OCI-LY7 (cell line): ENCODE measurements around the gene COG2.

Source experiments
- EZH2phosphoT487 ChIP-seq: fragments of 200-600 bp; sonication (generic); IDR thresholded peaks from 2 replicates; pipeline ENCODE4 v1.6.1; 2018; ENCODE audit warnings: low read depth, borderline replicate concordance, mild to moderate bottlenecking, mixed run types, antibody characterized with exemption, low read length, moderate library complexity, mixed read lengths
- TF ChIP-seq, protein P1 (sequence below): fragments of 200-600 bp; sonication (generic); conservative IDR thresholded peaks from 2 replicates; pipeline ENCODE4 v1.5.1; 2014; ENCODE audit warnings: mild to moderate bottlenecking, antibody characterized with exemption, low read length, moderate library complexity, mixed read lengths

DNA sequence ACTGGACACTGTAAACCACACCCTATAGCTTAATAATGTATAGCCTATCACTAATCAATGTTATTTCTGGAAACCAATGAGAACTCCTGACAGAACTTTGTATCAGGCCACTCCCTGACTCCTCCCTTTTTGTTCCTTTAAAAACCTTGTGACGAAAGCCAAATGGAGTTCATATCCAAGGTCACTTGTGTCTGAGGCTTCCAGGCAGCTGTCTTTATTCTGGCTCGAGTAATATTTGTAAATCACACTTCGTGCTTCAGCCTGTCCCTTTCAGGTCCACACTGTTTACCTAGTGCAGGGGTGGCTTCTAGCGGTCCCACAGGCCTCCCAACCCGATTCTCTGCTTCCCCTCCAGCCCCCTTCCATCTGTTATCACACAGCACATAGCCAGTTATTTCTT is 88.7 kb downstream of the COG2 start:
- TF ChIP-seq, protein P1, sequence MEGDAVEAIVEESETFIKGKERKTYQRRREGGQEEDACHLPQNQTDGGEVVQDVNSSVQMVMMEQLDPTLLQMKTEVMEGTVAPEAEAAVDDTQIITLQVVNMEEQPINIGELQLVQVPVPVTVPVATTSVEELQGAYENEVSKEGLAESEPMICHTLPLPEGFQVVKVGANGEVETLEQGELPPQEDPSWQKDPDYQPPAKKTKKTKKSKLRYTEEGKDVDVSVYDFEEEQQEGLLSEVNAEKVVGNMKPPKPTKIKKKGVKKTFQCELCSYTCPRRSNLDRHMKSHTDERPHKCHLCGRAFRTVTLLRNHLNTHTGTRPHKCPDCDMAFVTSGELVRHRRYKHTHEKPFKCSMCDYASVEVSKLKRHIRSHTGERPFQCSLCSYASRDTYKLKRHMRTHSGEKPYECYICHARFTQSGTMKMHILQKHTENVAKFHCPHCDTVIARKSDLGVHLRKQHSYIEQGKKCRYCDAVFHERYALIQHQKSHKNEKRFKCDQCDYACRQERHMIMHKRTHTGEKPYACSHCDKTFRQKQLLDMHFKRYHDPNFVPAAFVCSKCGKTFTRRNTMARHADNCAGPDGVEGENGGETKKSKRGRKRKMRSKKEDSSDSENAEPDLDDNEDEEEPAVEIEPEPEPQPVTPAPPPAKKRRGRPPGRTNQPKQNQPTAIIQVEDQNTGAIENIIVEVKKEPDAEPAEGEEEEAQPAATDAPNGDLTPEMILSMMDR, result no peak
- TF ChIP-seq EZH2phosphoT487, result no peak
